ENCODE data around the gene ADAT3.
"Not testable (repeated sequence)": the region's sequence is repeated elsewhere in the genome, so short reads cannot be mapped to it uniquely, and the experiment has no call there.

Gene ADAT3

GRCh38 chr19:1882786-1883692, 22.2 kb upstream of the ADAT3 start:
- no peak for DNase-seq (ENCODE audit: extremely low read depth, low read depth)
- TF ChIP-seq, protein P1, sequence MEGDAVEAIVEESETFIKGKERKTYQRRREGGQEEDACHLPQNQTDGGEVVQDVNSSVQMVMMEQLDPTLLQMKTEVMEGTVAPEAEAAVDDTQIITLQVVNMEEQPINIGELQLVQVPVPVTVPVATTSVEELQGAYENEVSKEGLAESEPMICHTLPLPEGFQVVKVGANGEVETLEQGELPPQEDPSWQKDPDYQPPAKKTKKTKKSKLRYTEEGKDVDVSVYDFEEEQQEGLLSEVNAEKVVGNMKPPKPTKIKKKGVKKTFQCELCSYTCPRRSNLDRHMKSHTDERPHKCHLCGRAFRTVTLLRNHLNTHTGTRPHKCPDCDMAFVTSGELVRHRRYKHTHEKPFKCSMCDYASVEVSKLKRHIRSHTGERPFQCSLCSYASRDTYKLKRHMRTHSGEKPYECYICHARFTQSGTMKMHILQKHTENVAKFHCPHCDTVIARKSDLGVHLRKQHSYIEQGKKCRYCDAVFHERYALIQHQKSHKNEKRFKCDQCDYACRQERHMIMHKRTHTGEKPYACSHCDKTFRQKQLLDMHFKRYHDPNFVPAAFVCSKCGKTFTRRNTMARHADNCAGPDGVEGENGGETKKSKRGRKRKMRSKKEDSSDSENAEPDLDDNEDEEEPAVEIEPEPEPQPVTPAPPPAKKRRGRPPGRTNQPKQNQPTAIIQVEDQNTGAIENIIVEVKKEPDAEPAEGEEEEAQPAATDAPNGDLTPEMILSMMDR (IDR thresholded peaks at IDR 0.05; ENCODE audit: low read depth, low read length): no peak

- TF ChIP-seq, protein P1 (IDR thresholded peaks at IDR 0.05; ENCODE audit: low read depth, low read length): no peak
- no peak for DNase-seq (ENCODE audit: extremely low read depth, low read depth)
Observed at GRCh38 chr19:1883784-1884183, 21.4 kb upstream of the ADAT3 start.

- TF ChIP-seq, protein P1 (IDR thresholded peaks at IDR 0.05; ENCODE audit: low read depth, low read length): no peak
- no peak for DNase-seq (ENCODE audit: extremely low read depth, low read depth)
Observed at GRCh38 chr19:1884291-1884718, 20.9 kb upstream of the ADAT3 start.

- DNase-seq (ENCODE audit: extremely low read depth, low read depth): no peak
- TF ChIP-seq, protein P1 (IDR thresholded peaks at IDR 0.05; ENCODE audit: low read depth, low read length): no peak
Observed at GRCh38 chr19:1884719-1885334, 20.4 kb upstream of the ADAT3 start.

DNA sequence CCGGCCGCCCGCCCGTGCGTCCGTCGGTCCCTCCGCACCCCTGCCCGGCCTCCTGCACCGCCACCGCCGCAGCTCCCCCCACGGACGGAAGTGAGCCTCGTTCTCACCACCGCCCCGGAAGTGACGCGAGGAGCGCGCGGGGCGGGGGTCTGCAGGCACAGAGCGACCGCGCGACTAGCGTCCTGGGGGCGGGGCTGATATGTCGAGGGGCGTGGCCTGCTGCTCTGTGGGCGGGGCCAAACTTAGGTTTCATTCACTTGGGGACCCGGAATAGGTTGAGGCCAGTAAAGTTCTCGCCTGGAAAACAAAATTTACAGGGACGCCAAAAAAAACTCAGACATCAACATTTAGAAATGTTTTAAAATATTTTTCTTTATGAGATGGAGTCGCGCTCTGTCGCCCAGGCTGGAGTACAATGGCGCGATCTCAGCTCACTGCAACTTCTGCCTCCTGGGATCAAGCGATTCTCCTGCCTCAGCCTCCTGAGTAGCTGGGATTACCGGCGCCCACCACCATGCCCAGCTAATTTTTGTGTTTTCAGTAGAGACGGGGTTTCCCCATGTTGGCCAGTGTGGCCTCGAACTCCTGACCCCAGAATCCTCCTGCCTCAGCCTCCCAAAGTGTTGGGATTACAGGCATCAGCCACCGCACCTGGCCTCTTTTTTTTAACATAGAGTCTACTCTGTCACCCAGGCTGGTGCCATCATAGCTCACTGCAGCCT, 19.6 kb upstream of the ADAT3 start, which contains the start of gene ABHD17A:
ABHD17A (minus strand) TSS at position 99 of the 722 bp plus-strand sequence. CDS start 3,930 bp downstream, outside the sequence.
- DNase-seq (ENCODE audit: extremely low read depth, low read depth): peak; percentile 74

GRCh38 chr19:1886360-1886759, 18.8 kb upstream of the ADAT3 start:
- not testable (repeated sequence) for DNase-seq (ENCODE audit: extremely low read depth, low read depth)

DNA sequence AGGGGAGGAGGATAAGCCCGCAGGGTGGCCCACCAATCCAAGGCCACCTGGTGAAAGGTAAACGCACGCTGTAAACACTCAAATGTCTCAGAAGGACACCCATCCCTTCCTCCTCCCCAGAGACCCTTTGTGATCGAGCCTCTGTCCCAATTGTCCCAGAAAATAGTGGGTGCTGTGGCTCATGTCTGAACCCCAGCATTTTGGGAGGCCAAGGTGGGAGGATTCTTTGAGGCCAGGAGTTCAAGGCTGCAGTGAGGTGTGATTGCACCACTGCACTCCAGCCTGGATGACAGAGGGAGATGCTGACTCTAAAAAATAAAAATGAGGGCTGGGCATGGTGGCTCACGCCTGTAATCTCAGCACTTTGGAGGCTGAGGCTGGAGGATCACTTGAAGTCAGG, 16.8 kb upstream of the ADAT3 start:
- TF ChIP-seq, protein P1 (IDR thresholded peaks at IDR 0.05; ENCODE audit: low read depth, low read length): no peak

DNA sequence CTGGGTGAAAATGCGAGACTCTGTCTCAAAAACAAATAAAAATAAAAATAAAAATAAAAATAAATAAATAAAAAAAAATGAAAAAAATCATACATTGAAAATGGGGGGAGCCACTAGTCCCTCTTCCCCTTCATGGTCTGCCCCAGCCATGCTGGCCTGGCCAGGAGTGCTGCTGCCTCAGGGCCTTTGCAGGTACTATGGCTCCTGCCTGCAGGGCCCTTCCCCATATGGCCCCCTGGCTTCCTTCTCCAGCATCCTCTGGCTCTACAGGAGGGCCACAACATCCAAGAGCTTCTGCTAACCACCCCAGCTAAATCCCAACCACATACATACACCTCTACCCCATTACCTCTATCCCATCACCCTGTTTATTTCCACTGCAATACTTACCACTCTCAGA, 15.3 kb upstream of the ADAT3 start:
- DNase-seq (ENCODE audit: extremely low read depth, low read depth): no peak

More for the DNA sequence above, 16.8 kb upstream of the ADAT3 start:
- no peak for DNase-seq (ENCODE audit: extremely low read depth, low read depth)

More for the DNA sequence above, 15.3 kb upstream of the ADAT3 start:
- TF ChIP-seq, protein P1 (IDR thresholded peaks at IDR 0.05; ENCODE audit: low read depth, low read length): no peak
